ENCODE results near the gene PRRX1.

PRRX1 gene

GRCh38 chr1:170707117-170707516 is 43.2 kb downstream of the PRRX1 start:
- Mint-ChIP-seq H3K27ac (no peak overlapping the region), H3K9me3 (no peaks in the 10 kb centered on the region), H3K4me1 (ENCODE audit: low read depth) (no peaks in the 10 kb centered on the region), H3K36me3 (ENCODE audit: low read depth) (no peaks in the 10 kb centered on the region), H3K4me3 (no peak overlapping the region), H3K27me3 (no peaks in the 10 kb centered on the region)
- intact Hi-C loops (cut with micrococcal nuclease): no loop called here

- no peak overlapping the region for H3K4me3 Mint-ChIP-seq
- intact Hi-C loops (cut with micrococcal nuclease): no loop called here
- no peaks in the 10 kb centered on the region for H3K4me1 Mint-ChIP-seq (ENCODE audit: low read depth)
- no peaks in the 10 kb centered on the region for H3K27me3 Mint-ChIP-seq
- H3K36me3 Mint-ChIP-seq (ENCODE audit: low read depth): no peaks in the 10 kb centered on the region
- no peaks in the 10 kb centered on the region for H3K9me3 Mint-ChIP-seq
- no peak overlapping the region for H3K27ac Mint-ChIP-seq
Observed at GRCh38 chr1:170707959-170708655, 44.2 kb downstream of the PRRX1 start.

GRCh38 chr1:170711682-170712081 is 47.8 kb downstream of the PRRX1 start:
- no peak overlapping the region for H3K4me3 Mint-ChIP-seq
- no peaks in the 10 kb centered on the region for H3K4me1 Mint-ChIP-seq (ENCODE audit: low read depth)
- H3K36me3 Mint-ChIP-seq (ENCODE audit: low read depth): no peaks in the 10 kb centered on the region
- no peak overlapping the region for H3K27ac Mint-ChIP-seq
- intact Hi-C loops (cut with micrococcal nuclease): no loop called here
- no peaks in the 10 kb centered on the region for H3K27me3 Mint-ChIP-seq
- no peaks in the 10 kb centered on the region for H3K9me3 Mint-ChIP-seq

- Mint-ChIP-seq H3K27me3 (no peaks in the 10 kb centered on the region), H3K4me1 (ENCODE audit: low read depth) (no peaks in the 10 kb centered on the region), H3K9me3 (no peaks in the 10 kb centered on the region), H3K4me3 (no peak overlapping the region), H3K36me3 (ENCODE audit: low read depth) (no peaks in the 10 kb centered on the region), H3K27ac (no peak overlapping the region)
- intact Hi-C loops (cut with micrococcal nuclease): no loop called here
Observed at GRCh38 chr1:170714163-170714562, 50.2 kb downstream of the PRRX1 start.

- H3K36me3 Mint-ChIP-seq (ENCODE audit: low read depth): no peaks in the 10 kb centered on the region
- no peaks in the 10 kb centered on the region for H3K27me3 Mint-ChIP-seq
- no peaks in the 10 kb centered on the region for H3K9me3 Mint-ChIP-seq
- no peaks in the 10 kb centered on the region for H3K4me1 Mint-ChIP-seq (ENCODE audit: low read depth)
- H3K4me3 Mint-ChIP-seq: no peak overlapping the region
- H3K27ac Mint-ChIP-seq: no peak overlapping the region
- intact Hi-C loops (cut with micrococcal nuclease): no loop called here
Observed at GRCh38 chr1:170714938-170715337, 51.0 kb downstream of the PRRX1 start.

GRCh38 chr1:170716835-170717429 is 53.0 kb downstream of the PRRX1 start:
- no peak overlapping the region for H3K27ac Mint-ChIP-seq
- intact Hi-C loops (cut with micrococcal nuclease): no loop called here
- no peaks in the 10 kb centered on the region for H3K9me3 Mint-ChIP-seq
- H3K36me3 Mint-ChIP-seq (ENCODE audit: low read depth): no peaks in the 10 kb centered on the region
- no peaks in the 10 kb centered on the region for H3K27me3 Mint-ChIP-seq
- H3K4me1 Mint-ChIP-seq (ENCODE audit: low read depth): no peaks in the 10 kb centered on the region
- no peak overlapping the region for H3K4me3 Mint-ChIP-seq

GRCh38 chr1:170720661-170721060 is 56.7 kb downstream of the PRRX1 start:
- Mint-ChIP-seq H3K36me3 (ENCODE audit: low read depth) (no peaks in the 10 kb centered on the region), H3K4me1 (ENCODE audit: low read depth) (no peaks in the 10 kb centered on the region), H3K9me3 (no peaks in the 10 kb centered on the region), H3K4me3 (no peak overlapping the region), H3K27me3 (no peaks in the 10 kb centered on the region), H3K27ac (no peak overlapping the region)
- intact Hi-C loops (cut with micrococcal nuclease): no loop called here

- Mint-ChIP-seq H3K27ac (no peak overlapping the region), H3K4me1 (ENCODE audit: low read depth) (no peaks in the 10 kb centered on the region), H3K27me3 (no peaks in the 10 kb centered on the region), H3K4me3 (no peak overlapping the region), H3K9me3 (no peaks in the 10 kb centered on the region), H3K36me3 (ENCODE audit: low read depth) (no peaks in the 10 kb centered on the region)
- intact Hi-C loops (cut with micrococcal nuclease): no loop called here
Observed at GRCh38 chr1:170721621-170722020, 57.7 kb downstream of the PRRX1 start.

GRCh38 chr1:170723518-170723917 is 59.6 kb downstream of the PRRX1 start:
- no peak overlapping the region for H3K4me3 Mint-ChIP-seq

GRCh38 chr1:170725326-170725725 is 61.4 kb downstream of the PRRX1 start:
- Mint-ChIP-seq H3K4me3 (no peak overlapping the region), H3K4me1 (ENCODE audit: low read depth) (no peaks in the 10 kb centered on the region), H3K27ac (no peak overlapping the region), H3K36me3 (ENCODE audit: low read depth) (no peaks in the 10 kb centered on the region), H3K9me3 (no peaks in the 10 kb centered on the region), H3K27me3 (no peaks in the 10 kb centered on the region)
- intact Hi-C loops (cut with micrococcal nuclease): no loop called here

More at GRCh38 chr1:170723518-170723917, 59.6 kb downstream of the PRRX1 start:
- Mint-ChIP-seq H3K36me3 (ENCODE audit: low read depth) (no peaks in the 10 kb centered on the region), H3K27me3 (no peaks in the 10 kb centered on the region), H3K4me1 (ENCODE audit: low read depth) (no peaks in the 10 kb centered on the region), H3K9me3 (no peaks in the 10 kb centered on the region), H3K27ac (no peak overlapping the region)
- intact Hi-C loops (cut with micrococcal nuclease): no loop called here

GRCh38 chr1:170727963-170728362 is 64.0 kb downstream of the PRRX1 start:
- Mint-ChIP-seq H3K27me3 (no peaks in the 10 kb centered on the region), H3K27ac (no peak overlapping the region), H3K4me1 (ENCODE audit: low read depth) (no peaks in the 10 kb centered on the region), H3K4me3 (no peak overlapping the region), H3K9me3 (no peaks in the 10 kb centered on the region), H3K36me3 (ENCODE audit: low read depth) (no peaks in the 10 kb centered on the region)
- intact Hi-C loops (cut with micrococcal nuclease): no loop called here

- no peaks in the 10 kb centered on the region for H3K4me1 Mint-ChIP-seq (ENCODE audit: low read depth)
- H3K36me3 Mint-ChIP-seq (ENCODE audit: low read depth): no peaks in the 10 kb centered on the region
- H3K4me3 Mint-ChIP-seq: no peak overlapping the region
- intact Hi-C loops (cut with micrococcal nuclease): no loop called here
- H3K27me3 Mint-ChIP-seq: no peaks in the 10 kb centered on the region
- no peak overlapping the region for H3K27ac Mint-ChIP-seq
- H3K9me3 Mint-ChIP-seq: no peaks in the 10 kb centered on the region
Observed at GRCh38 chr1:170729225-170730002, 65.5 kb downstream of the PRRX1 start.

GRCh38 chr1:170730014-170730413 is 66.1 kb downstream of the PRRX1 start:
- no peak overlapping the region for H3K27ac Mint-ChIP-seq
- no peaks in the 10 kb centered on the region for H3K4me1 Mint-ChIP-seq (ENCODE audit: low read depth)
- H3K9me3 Mint-ChIP-seq: no peaks in the 10 kb centered on the region
- intact Hi-C loops (cut with micrococcal nuclease): no loop called here
- H3K36me3 Mint-ChIP-seq (ENCODE audit: low read depth): no peaks in the 10 kb centered on the region
- H3K27me3 Mint-ChIP-seq: no peaks in the 10 kb centered on the region
- no peak overlapping the region for H3K4me3 Mint-ChIP-seq

GRCh38 chr1:170730438-170730837 is 66.5 kb downstream of the PRRX1 start:
- no peak overlapping the region for H3K4me3 Mint-ChIP-seq
- no peaks in the 10 kb centered on the region for H3K36me3 Mint-ChIP-seq (ENCODE audit: low read depth)
- H3K27ac Mint-ChIP-seq: no peak overlapping the region
- H3K9me3 Mint-ChIP-seq: no peaks in the 10 kb centered on the region
- H3K4me1 Mint-ChIP-seq (ENCODE audit: low read depth): no peaks in the 10 kb centered on the region
- intact Hi-C loops (cut with micrococcal nuclease): no loop called here
- H3K27me3 Mint-ChIP-seq: no peaks in the 10 kb centered on the region
